Measurements from ENCODE around the gene HDGFL2.

Gene HDGFL2

DNA sequence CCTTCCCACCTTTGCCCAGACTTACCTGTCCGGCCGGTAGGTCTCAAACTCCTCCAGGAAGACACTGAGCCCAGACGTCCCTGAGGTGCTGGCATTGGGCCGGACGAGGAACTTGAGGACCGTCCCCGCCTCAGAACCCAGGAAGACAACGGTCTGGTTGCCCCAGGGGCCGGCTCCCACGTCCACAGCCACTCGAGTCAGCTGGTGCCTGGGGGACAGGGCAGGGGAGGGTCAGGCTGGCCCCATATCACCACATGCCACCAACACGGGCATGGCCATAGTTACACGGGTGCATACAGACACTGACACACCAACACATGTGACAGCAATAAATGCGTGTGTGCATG, 76.1 kb downstream of the HDGFL2 start:
- no peak for DNase-seq (ENCODE audit: low read depth)

DNA sequence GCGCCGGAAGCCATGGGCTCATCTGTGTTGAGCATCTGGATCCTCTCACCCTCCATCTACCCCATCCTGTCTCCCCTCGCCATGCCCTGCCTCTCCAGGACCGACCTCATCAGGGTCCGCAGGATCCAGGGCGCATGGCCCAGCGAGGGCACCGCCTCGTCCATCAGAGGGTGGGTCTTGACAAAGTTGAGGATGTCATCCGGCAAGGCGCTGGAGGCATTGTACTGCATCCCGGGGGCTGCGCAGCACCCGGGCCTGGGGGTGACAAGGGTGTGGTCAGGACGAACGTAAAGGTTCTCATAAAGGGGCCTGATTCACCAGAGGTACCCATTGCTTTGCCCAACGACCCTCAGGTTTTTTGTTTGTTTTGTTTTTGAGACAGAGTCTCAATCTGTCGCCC, 77.9 kb downstream of the HDGFL2 start:
- no peak for DNase-seq (ENCODE audit: low read depth)
- no peak overlapping the region for H3K4me3 ChIP-seq (ENCODE audit: control insufficient read depth, low read depth, low read length)
- TF ChIP-seq, protein P1, sequence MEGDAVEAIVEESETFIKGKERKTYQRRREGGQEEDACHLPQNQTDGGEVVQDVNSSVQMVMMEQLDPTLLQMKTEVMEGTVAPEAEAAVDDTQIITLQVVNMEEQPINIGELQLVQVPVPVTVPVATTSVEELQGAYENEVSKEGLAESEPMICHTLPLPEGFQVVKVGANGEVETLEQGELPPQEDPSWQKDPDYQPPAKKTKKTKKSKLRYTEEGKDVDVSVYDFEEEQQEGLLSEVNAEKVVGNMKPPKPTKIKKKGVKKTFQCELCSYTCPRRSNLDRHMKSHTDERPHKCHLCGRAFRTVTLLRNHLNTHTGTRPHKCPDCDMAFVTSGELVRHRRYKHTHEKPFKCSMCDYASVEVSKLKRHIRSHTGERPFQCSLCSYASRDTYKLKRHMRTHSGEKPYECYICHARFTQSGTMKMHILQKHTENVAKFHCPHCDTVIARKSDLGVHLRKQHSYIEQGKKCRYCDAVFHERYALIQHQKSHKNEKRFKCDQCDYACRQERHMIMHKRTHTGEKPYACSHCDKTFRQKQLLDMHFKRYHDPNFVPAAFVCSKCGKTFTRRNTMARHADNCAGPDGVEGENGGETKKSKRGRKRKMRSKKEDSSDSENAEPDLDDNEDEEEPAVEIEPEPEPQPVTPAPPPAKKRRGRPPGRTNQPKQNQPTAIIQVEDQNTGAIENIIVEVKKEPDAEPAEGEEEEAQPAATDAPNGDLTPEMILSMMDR (IDR thresholded peaks at IDR 0.05; ENCODE audit: control insufficient read depth, insufficient read depth, low read depth, low read length, missing control alignments): no peak

More for the DNA sequence above, 76.1 kb downstream of the HDGFL2 start:
- H3K4me3 ChIP-seq (ENCODE audit: control insufficient read depth, low read depth, low read length): no peak overlapping the region
- TF ChIP-seq, protein P1 (IDR thresholded peaks at IDR 0.05; ENCODE audit: control insufficient read depth, insufficient read depth, low read depth, low read length, missing control alignments): no peak

DNA sequence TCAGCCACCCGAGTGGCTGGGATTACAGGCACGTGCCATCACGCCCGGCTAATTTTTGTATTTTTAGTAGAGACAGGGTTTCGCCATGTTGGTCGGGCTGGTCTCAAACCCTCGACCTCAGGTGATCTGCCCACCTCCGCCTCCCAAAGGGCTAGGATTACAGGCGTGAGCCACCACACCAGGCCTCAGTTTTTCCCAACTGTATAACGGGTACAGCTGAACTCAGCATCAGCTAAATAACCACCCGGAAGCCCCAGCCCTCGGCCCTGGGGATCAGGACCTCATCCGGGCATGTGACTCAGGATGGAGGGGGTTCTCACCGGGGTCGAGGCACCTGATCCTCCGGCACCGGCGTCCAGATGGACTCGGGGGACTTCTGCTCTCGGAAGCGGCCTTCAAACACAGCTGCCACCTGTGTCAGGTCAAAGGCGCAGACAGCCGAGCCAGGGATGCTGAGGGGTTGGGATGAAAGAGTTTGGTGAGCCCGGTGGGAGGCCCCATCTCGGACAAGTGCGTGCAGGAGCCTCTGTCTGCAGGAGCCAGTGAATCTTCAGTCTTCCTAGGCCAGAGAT, 78.5 kb downstream of the HDGFL2 start:
- TF ChIP-seq, protein P1 (IDR thresholded peaks at IDR 0.05; ENCODE audit: control insufficient read depth, insufficient read depth, low read depth, low read length, missing control alignments): no peak
- no peak for DNase-seq (ENCODE audit: low read depth)
- no peak overlapping the region for H3K4me3 ChIP-seq (ENCODE audit: control insufficient read depth, low read depth, low read length)
